ENCODE results near the gene TXLNB. TPM values are rescaled to one million over a fixed set of nuclear protein-coding genes. Genes with fewer than 3 reads are reported as not detected.

TXLNB gene
- polyA plus RNA-seq, 1 of the 3 experiments (the other 2 are of a cell fraction), result 0.12 TPM

- no peak overlapping the region for H2AFZ ChIP-seq (ENCODE audit: low read depth)
- H3K4me1 ChIP-seq (ENCODE audit: control insufficient read depth in 1 of 2, insufficient read depth in 2 of 2, low read depth in 1 of 2, low read length in 1 of 2), result no peaks in the 10 kb centered on the region
- no peaks in the 10 kb centered on the region for H3F3A ChIP-seq (replicated peaks; ENCODE audit: insufficient read depth)
- H3K27ac ChIP-seq (ENCODE audit: low read depth in 2 of 2, low read length in 1 of 2), result no peak overlapping the region
- H4K20me1 ChIP-seq (ENCODE audit: insufficient read depth), result no peaks in the 10 kb centered on the region
- no peak for TF ChIP-seq ZBTB33 (IDR thresholded peaks at IDR 0.05; ENCODE audit: borderline replicate concordance, low read depth)
- TF ChIP-seq REST (IDR thresholded peaks at IDR 0.05; ENCODE audit: low read depth, low read length), result no peak
- no peak for TF ChIP-seq RAD21 (IDR thresholded peaks at IDR 0.05; ENCODE audit: low read length)
- TF ChIP-seq ELF1 (IDR thresholded peaks at IDR 0.05), result no peak
- TF ChIP-seq TEAD4 (IDR thresholded peaks at IDR 0.05; ENCODE audit: borderline replicate concordance, insufficient read depth), result no peak
- H3K9me3 ChIP-seq, result no peaks in the 10 kb centered on the region
- ChIA-PET POLR2A (no interaction called here), CTCF (no interaction called here)
- H3K9me2 ChIP-seq, result no peaks in the 10 kb centered on the region
- no peaks in the 10 kb centered on the region for H3K36me3 ChIP-seq (replicated peaks in 1 of 2; ENCODE audit: control insufficient read depth in 1 of 2, insufficient read depth in 2 of 2, low read length in 1 of 2)
- H3K79me2 ChIP-seq (ENCODE audit: insufficient read depth), result no peaks in the 10 kb centered on the region
- DNase-seq, result no peak
- H3K4me3 ChIP-seq (ENCODE audit: low read depth in 2 of 2, low read length in 1 of 2), result no peak overlapping the region
- 5% methylated on average over 3 of the region's 3 CpGs for WGBS (ENCODE audit: low lambda C conversion rate)
- H3K9ac ChIP-seq, result no peak overlapping the region
- H3K4me2 ChIP-seq, result no peak overlapping the region
- no peaks in the 10 kb centered on the region; the same call in 1 of the 2 replicates for H3K27me3 ChIP-seq (ENCODE audit: insufficient read depth)
Measured at GRCh38 chr6:139306291-139306981, 14.6 kb upstream of the TXLNB start.

- Histone ChIP-seq H3K36me3 (replicated peaks in 1 of 2; ENCODE audit: control insufficient read depth in 1 of 2, insufficient read depth in 2 of 2, low read length in 1 of 2) (no peaks in the 10 kb centered on the region), H3K27me3 (ENCODE audit: insufficient read depth) (no peaks in the 10 kb centered on the region; the same call in 1 of the 2 replicates), H4K20me1 (ENCODE audit: insufficient read depth) (no peaks in the 10 kb centered on the region), H3F3A (replicated peaks; ENCODE audit: insufficient read depth) (no peaks in the 10 kb centered on the region), H3K79me2 (ENCODE audit: insufficient read depth) (no peaks in the 10 kb centered on the region), H3K9me2 (no peaks in the 10 kb centered on the region), H3K9me3 (no peaks in the 10 kb centered on the region), H2AFZ (ENCODE audit: low read depth) (no peak overlapping the region), H3K27ac (ENCODE audit: low read depth in 2 of 2, low read length in 1 of 2) (no peak overlapping the region), H3K4me1 (ENCODE audit: control insufficient read depth in 1 of 2, insufficient read depth in 2 of 2, low read depth in 1 of 2, low read length in 1 of 2) (no peaks in the 10 kb centered on the region), H3K9ac (no peak overlapping the region), H3K4me2 (no peak overlapping the region), H3K4me3 (ENCODE audit: low read depth in 2 of 2, low read length in 1 of 2) (no peak overlapping the region)
- TF ChIP-seq IRF3 (IDR thresholded peaks at IDR 0.05; ENCODE audit: low read depth, low read length) (no peak), PBX3 (IDR thresholded peaks at IDR 0.05) (no peak), FOSL2 (IDR thresholded peaks at IDR 0.05; ENCODE audit: borderline replicate concordance, low read depth) (no peak), FOXM1 (IDR thresholded peaks at IDR 0.05; ENCODE audit: low read depth) (no peak), GATA2 (CRISPR knock-in tag; IDR thresholded peaks at IDR 0.05) (no peak), GABPA (IDR thresholded peaks at IDR 0.05; ENCODE audit: low read depth) (no peak), RXRA (IDR thresholded peaks at IDR 0.05; ENCODE audit: borderline replicate concordance, low read depth) (no peak), FOXJ3 (CRISPR knock-in tag; IDR thresholded peaks at IDR 0.05) (no peak), TCF12 (IDR thresholded peaks at IDR 0.05) (no peak), JUND (IDR thresholded peaks at IDR 0.05) (no peak), EZH2phosphoT487 (IDR thresholded peaks at IDR 0.05; ENCODE audit: borderline replicate concordance, low read depth) (no peak), RFX5 (IDR thresholded peaks at IDR 0.05; ENCODE audit: low read length) (no peak)
- POLR2A ChIA-PET, result no interaction called here
- CTCF ChIA-PET, result interaction anchor here (1.2 kb wide), 1 partner anchor 11 kb away, joined by 3 read pairs; no protein-coding TSS in a partner anchor
- WGBS (ENCODE audit: low lambda C conversion rate), result 5% methylated on average over 2 of the region's 2 CpGs
- no peak for DNase-seq
Measured at GRCh38 chr6:139303185-139303584, 11.4 kb upstream of the TXLNB start.
